OCI-LY3 (cell line): Measurements from ENCODE around the gene RBM33.

Experiments used
- CTCF ChIP-seq: fragments of 200-600, 300-600 bp; sonication (generic); IDR thresholded peaks from 2 replicates; pipeline ENCODE4 v1.5.1; 2014; ENCODE audit warnings: antibody characterized with exemption, low read length, low read depth
- EZH2phosphoT487 ChIP-seq: fragments of 200-600 bp; shearing (Covaris generic); IDR thresholded peaks from 2 replicates; pipeline ENCODE4 v1.6.1; 2018; ENCODE audit warnings: antibody characterized with exemption, mixed run types, low read depth

- TF ChIP-seq CTCF (no peak), EZH2phosphoT487 (no peak)
These were observed 120.0 kb downstream of the RBM33 start for GRCh38 chr7:155764438-155764793.
